HG03064 (cell line): ENCODE data around the gene FFAR2.
"Not testable (repeated sequence)": the region's sequence is repeated elsewhere in the genome, so short reads cannot be mapped to it uniquely, and the experiment has no call there.

Source experiments
- ATAC-seq: cut with Tn5 transposase; IDR thresholded peaks from one replicate; pipeline ENCODE4 v1.9.1; 2021; ENCODE audit warnings: low read depth; ENCODE audit not compliant: unreplicated experiment

Gene FFAR2

DNA sequence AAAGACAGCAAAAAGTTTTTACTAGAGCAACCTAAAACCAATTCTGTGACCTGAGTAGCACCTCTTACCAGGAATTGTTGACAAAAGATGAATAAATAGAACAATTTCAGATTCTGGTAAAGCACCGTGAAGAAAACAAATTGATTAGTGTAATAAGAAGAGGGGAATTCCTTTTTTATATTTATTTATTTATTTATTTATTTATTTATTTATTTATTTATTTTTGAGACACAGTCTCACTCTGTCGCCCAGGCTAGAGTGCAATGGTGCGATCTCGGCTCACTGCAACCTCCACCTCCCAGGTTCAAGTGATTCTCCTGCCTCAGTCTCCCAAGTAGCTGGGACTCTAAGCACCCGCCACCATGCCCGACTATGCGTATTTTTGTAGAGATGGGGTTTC is 24.7 kb upstream of the FFAR2 start:
- not testable (repeated sequence) for ATAC-seq

DNA sequence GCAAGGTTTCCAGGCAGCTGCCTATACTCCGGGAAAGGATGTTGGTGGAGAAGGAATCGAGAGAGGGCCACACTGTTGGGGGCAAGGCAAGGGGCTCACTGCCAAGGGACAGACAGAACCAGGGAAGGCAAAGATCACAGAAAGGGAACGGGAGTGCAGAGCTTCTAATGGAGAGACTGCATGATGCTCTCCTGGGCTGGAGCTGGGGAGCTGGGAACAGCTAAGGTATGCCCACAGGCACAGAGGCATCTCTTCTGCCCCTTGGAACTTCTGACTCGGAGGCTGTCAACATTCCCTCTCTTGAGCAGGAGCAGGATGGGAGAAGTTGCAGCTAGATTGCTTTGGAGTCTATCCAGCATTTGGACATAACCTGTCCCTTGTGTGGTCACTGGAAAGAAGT is 22.4 kb upstream of the FFAR2 start:
- no peak for ATAC-seq

DNA sequence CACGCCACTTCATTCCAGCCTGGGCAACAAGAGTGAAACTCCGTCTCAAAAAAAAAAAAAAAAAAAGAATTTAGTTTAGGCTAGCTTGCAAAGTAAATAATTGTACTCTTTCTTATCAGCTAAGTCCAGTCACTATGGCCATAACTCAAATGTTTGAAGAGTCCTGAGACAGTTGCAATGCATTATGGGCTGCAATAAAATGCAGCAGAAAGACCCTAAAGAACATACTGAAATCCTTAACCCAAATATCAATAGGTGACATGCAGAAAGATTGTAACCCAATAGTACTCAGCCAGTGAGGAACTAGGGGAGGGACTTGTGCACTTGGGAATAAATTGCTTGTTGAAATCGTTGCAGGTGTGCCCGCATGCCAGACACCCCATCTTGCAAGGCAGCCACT is 20.9 kb upstream of the FFAR2 start:
- ATAC-seq: no peak

DNA sequence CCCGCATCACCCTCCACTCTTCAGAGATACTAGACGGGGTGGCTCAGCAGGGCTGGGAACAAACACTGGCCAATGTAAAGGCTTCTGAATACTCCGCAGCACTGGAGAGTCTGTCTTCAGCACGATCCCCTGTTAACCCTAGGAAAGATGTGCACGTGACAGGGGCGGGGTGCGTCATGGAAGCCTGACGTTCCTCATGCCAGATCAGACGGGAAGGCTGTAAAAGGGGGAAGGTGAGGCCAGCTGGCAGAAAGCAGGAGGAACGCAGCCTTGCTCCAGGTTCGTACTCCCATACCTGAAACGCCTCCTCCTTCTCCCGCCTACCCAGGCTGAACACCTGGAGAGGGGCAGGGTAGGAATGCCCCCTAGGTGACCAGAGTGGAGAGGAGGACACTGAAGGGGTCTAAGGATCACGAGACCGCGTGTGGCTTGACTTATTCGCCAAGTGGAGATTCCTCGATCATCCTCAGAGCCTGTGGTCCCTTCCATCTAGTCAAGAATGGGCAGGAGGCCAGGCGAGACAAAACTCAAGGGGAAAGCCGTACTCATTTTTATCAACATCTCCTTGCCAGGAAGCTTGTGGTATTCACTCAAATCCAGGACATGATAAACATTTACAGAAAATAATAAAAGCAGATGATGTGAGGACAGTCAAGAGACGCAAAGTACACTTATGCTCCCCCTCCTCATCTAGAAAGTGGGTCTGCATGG is 18.2 kb upstream of the FFAR2 start:
- no peak for ATAC-seq

DNA sequence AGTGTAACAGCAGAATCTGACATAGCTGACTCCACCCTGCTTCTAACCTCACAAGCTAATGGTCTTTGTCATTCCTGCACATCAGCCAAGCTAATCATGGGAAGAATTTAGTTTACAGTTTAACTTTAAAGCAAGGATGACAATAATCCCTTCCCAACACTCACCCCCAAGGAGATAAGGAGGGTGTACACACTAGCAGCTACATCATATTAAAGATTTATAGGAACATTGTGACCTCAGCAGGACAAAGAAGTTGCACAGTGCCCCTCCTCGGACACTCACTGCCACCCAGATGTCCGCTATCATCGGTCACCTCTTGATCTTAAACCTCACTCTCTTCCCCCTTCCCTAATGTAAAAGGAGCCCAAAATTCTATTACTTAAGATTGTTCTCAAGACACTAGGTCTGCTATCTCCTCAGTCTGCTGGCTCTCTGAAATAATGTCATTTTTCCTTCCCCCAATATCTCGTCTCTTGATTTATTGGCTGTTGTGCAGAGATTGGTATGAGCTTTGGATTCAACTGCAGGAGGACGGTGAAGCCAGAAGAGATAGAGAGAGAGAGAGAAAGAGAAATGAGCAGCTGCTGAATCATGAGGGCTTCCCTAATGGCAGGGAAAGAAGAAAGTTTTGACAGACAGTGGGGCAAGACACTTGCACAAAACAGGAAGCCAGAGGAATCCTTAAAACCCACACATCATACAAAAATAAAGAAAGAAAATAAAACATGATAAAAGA is 17.5 kb upstream of the FFAR2 start:
- ATAC-seq: no peak

DNA sequence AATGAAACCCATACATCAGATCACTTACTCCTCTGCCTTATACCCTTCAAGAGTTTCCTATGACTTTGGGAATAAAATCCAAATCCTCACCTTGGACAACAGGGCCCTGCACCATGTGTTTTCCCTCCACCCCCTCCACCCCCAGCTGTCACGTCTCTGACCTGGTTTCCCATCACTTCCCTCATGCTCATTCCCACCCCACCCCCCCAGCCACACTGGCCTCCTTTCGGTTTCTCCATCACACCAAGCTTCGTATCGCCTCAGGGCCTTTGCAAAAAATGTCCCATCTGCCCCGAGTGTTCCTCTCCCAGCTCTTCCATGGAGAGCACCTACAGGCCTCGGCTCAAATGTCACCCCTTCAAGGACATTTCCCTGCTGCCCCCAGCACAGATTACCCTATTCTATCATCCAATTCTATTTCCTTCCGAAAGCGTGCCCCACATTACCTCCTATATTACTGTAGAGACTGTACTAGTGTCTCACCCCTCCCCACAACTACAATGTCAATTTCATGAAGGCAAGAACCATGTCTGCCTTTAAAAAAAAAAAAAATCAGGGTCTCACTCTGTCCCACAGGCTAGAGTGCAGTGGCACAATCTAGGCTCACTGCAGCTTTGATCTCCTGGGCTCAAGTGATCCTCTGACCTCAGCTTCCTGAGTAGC is 16.8 kb upstream of the FFAR2 start:
- no peak for ATAC-seq

DNA sequence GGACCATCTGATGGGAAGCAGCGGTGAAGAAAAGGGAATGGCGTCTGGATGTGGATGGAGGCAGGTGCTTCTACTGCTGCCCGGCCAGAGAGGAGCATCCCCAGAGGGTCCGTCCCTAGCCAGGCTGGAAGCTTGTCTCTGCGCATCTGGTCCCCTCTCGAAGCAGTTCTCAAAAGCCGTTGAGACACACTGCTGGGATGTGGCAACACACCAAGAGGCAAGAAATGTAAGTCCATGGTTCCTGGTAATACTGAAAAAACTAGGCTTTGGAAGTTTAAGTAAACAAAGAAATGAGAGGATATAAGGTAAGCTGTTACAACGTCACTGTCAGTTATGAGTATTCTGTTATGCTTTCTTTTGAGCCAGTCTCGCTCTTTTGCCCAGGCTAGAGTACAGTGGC is 15.1 kb upstream of the FFAR2 start:
- no peak for ATAC-seq

DNA sequence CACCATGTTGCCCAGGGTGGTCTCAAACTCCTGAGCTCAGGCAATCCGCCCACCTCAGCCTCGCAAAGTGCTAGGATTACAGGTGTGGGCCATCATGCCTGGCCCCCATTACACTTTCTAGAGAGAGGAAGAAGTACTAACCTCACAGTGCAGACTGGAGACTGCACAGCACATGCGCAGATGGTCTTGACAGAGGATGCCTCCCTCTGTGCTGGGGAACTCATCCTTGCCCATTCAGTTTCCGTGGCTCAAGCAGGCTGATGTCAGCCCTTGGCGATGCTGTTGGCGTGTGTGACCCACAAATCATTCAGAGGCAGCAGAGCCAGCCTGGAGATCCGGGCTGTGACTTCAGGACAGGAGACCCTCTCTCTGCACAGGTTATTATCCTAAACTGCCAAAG is 14.6 kb upstream of the FFAR2 start:
- no peak for ATAC-seq

DNA sequence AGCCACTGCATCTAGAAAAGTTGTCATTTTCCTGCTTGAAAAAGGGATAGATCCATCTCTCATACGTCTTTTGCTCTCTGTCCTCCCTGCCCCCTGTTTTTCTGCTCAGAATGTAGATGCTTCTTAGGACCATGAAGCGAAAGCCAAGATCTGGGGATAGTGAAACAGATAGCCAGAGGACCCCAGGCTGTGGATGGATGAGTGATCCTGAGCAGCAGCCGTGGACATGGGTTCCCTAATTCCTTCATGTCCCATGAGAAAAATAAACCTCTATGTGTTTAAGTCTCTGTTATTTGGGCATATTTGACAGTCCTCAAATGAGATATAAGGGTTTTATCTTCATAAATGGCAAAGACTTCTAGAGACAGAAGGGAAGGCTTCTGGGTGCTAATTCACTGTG is 12.2 kb upstream of the FFAR2 start:
- no peak for ATAC-seq

DNA sequence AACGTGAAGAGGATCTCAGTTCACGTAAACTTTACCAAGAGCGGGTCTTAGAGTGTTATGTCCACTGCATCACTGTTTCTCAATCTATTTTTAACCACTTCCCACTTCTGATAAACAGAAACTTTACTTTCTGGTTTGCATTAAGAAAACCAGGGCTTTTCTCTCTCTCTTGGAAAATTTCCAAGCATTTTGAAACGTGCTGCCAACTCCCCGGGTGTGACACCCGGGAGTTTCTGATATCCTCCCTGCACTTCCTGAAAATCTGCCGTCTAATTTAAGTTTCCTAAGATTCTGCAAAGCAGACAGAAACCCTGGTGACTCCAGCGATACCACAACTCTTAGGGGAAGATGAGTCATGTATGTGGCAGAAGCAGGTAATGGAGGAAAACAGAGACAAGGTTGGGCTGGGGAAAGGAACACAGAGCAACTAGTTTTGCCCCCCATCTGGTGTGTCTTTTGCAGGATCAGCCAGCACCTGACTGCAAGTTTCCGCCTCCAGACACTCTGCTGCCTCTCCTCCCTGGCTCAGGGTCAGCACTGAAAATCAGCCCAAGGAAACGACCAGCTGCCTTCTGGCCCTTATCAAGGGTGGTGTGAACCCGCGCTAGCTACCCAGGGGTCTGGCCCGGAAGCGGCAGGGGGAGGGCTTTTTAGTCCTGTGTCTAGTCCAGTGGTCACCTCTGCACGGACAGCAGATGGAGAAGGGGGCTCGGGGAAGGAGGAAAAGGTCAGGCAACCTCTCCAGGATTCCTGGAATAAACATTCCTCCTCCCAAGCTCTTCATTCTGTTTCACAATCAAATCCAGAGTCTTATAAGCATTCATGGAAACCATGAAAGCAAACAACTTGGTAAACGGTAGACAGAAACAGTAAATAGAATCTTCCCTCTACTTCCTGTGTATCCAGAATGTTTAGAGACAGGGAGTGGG is 11.3 kb upstream of the FFAR2 start:
- ATAC-seq: no peak

DNA sequence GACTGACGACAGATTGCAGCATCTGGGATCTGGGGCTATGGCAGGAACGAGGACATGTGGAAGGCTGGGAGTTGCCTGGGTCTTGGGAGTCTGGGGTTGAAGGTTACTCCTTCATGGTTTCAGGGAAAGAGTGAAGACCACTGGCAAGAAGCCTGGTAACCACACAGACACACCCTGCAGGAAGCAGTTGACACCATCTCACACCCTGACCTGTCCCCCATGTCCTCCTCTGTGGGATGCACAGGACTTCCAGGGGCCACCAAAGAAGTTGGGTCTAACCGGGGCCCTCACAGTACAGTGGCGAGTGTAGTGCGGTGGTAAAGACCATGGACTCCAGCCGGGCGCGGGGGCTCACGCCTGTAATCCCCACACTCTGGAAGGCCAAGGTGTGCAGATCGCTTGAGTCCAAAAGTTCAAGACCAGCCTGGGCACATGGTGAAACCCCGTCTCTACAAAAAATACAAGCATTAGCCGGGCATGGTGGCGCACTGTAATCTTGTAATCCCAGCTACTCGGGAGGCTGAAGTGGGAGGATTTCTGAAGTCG is 10.6 kb upstream of the FFAR2 start:
- no peak for ATAC-seq

DNA sequence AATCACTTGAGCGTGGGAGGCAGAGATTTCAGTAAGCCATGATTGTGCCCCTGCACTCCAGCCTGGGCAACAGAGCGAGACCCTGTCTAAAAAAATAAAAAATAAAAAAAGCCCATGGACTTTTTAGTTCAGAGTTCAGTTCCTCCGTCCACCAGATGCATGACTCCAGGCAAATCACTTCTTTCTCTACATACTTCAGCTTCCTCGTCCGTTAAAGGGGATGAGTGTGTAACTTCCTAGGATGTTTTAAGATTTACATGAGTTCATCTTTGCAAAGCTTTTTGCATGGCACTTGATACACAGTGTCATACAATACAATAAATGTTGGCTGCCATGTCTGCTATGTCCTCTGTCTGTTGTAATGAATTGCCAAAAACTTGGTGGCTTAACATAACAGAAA is 10.0 kb upstream of the FFAR2 start:
- no peak for ATAC-seq

DNA sequence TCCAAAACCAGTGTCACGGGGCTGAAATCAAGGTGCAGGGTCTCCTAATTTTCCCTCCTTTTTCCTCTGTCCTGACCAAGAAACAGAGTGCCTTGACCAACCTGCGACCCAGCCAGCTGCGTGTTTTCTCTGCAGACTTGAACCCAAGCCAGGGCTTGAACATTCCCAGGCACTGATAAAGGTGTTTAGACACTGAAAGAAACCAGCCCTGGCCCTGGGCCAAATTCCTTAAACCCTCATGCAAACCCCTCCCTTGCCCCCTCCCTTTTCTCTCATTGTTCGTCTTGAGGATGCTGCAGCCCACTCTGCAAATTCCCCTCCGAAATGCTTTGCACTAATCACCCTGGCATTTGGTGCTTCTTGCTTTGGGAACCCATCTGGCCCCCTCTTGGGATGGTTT is 9.5 kb upstream of the FFAR2 start:
- no peak for ATAC-seq

DNA sequence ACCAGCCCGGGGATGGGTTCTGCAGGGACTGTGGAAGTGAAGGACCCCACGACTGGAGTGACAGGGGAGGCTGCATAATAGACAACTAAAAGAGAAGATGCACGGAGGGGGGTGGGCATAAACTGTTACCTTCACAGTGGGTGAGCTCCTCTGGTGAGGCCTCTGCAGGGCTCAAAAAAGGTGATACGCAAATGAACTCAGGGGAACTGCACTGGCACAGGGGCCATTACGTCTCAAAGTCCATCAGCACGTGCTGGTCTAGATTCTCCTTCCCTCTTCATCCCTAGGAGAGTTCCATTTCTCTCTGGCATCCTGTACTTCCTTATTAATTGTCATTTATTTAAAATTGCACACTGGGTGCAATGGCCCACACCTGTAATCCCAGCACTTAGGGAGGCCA is 8.1 kb upstream of the FFAR2 start:
- ATAC-seq: no peak

DNA sequence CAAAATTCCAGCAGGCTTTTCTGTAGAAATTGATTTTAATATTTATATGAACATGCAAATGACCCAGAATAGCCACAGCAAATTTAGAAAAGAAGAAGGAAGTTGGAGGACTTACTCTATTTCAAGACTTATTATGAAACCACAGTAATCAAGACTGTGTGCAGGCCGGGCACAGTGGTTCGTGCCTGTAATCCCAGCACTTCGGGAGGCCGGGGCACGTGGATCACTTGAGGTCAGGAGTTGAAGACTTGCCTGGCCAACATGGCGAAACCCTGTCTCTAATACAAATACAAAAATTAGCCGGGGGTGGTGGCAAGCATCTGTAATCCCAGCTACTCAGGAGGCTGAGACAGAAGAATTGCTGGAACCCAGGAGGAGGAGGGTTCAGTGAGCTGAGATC is 6.0 kb upstream of the FFAR2 start:
- ATAC-seq: no peak

DNA sequence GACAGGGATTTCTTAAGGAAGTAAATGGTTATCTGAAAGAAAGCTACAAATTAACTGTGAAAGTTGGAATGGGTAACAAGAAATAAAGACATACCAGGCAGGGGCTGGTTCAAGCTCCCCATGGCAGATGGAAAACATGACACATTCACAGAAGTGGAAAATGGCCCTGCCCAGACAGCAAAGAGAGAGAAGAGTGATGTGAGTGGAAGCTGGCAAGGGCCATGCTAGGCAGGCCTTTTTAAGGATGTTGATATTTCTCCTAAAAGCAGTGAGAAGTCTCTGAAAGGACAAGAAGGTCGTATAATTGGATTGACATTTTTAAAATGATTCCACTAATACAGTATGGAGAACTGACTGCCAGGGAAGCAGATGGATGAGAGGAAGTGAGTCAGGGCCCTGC is 3.3 kb upstream of the FFAR2 start:
- ATAC-seq: no peak

DNA sequence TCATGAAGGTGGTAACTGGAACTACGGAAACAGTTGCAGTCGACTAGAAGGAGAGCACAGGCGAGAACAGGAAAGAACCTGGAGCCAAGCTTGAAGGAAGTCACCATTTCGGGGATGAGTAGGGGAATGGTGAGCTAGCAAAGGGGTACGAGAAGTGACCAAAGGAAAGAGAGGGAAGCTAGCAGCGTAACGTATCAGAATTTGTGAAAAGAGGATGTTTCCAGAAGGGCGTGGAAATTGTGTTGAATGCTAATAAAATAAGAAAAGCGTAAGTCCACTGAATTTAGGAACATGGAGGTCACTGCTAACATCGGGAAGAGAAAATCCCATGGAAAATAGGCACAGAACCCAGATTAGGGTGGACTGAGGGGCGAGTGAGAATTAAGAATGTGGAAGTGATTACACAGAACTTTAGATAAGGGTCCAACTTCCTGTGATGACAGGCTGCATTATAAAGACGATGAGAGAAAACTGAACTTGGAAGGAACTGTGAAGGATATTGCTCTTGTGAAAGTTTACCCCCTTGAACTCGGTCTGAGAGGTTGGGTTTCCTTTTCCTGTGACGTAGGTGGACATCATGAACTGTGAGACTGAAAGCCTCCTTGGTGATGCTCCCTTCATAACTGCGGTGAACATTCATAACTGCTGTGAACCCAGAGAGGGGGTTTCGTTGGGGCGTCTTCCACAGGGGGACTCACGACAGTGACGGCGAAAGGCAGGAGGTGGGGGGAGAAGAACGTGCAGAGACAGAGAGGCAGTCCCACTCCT is 2.0 kb upstream of the FFAR2 start:
- ATAC-seq: no peak

DNA sequence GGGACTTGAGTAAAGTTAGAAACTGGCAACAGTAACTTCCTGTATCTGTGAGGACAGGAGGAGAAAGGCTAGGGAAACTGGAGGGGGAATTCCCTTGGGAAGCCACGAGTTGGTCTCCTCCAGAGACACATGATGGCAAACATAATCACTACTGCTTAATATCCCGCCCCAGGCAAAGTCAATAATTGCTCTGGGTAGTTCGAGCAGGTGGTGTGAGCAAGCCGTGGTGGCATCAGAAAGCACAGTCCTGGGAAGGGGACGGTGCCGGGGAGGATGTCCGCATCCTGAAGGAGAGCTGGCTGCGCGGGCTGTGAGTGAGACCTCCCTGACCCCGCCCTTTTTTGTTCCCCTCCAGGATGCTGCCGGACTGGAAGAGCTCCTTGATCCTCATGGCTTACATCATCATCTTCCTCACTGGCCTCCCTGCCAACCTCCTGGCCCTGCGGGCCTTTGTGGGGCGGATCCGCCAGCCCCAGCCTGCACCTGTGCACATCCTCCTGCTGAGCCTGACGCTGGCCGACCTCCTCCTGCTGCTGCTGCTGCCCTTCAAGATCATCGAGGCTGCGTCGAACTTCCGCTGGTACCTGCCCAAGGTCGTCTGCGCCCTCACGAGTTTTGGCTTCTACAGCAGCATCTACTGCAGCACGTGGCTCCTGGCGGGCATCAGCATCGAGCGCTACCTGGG is 1.4 kb downstream of the FFAR2 start:
- ATAC-seq: no peak

DNA sequence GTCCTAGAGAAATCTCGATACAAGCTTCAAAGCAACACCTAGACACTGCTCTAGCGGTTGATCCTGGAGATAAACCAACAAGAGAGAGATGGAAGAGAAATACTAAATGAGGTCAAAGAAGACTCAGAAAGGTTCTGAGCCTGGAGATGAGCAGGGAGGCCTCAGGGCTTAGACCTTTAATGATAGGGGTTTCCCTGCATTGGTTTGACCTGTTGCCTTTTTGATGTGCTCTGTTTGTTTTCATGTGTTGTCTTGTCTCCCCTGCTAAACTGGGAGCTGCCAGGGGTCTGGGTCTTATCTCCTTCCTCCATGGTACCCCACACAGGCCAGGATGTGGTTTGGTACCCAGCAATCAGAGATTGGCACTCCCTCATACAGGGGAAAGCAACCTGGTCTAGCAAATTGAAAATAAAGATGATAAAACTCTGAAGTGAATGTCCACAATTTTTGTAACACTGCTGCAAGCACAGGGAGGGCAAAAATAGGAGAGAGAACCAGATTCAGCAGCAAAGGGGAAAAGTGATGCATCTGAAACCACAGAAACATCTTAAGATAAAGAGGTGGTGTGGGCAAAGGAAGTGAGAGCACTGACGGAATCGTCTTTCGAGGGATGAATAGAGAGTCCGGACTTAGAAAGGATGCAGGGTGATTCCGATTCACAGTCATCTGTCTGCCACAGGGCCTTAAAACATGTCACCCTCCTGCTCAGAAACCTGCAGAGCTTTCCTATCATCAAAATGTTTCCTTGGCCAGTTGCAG is 3.5 kb downstream of the FFAR2 start:
- no peak for ATAC-seq
